HepG2 (cell line): ENCODE measurements around the gene CSE1L. TPM values are rescaled to one million over a fixed set of nuclear protein-coding genes. Genes with fewer than 3 reads are reported as not detected.

Source experiments
- CBX1 ChIP-seq: IDR thresholded peaks from one replicate; pipeline ENCODE4 v1.6.1; 2016; ENCODE audit warnings: antibody characterized with exemption, low read depth
- EHMT2 ChIP-seq: fragments of 200-600 bp; sonication (generic); IDR thresholded peaks from 2 replicates; pipeline ENCODE4 v1.7.0; 2017; ENCODE audit warnings: antibody characterized with exemption, low read depth, low read length, borderline replicate concordance
- ETV5 ChIP-seq: IDR thresholded peaks from 2 replicates; pipeline ENCODE4 v1.6.1; 2018; ENCODE audit warnings: missing biosample characterization, missing genetic modification reagents, inconsistent platforms, borderline replicate concordance
- ETV6 ChIP-seq: sonication (generic); formaldehyde crosslinking; conservative IDR thresholded peaks from 2 replicates; pipeline ENCODE4 v1.4.0; 2020; ENCODE audit warnings: missing genetic modification reagents
- GFI1 ChIP-seq: sonication (generic); formaldehyde crosslinking; IDR thresholded peaks from 2 replicates; pipeline ENCODE4 v1.5.0; 2020; ENCODE audit warnings: missing genetic modification reagents, mild to moderate bottlenecking, borderline replicate concordance
- GTF2F1 ChIP-seq: fragments of 150-350 bp; IDR thresholded peaks from 2 replicates; pipeline ENCODE4 v1.6.1; 2014; ENCODE audit warnings: low read length
- HMG20A ChIP-seq: IDR thresholded peaks from 2 replicates; pipeline ENCODE4 v1.6.1; 2016; ENCODE audit warnings: borderline replicate concordance
- HNF4A ChIP-seq: sonication (generic); formaldehyde crosslinking; IDR thresholded peaks from 2 replicates; pipeline ENCODE4 v1.4.0; 2020; ENCODE audit warnings: missing genetic modification reagents
- KLF12 ChIP-seq: sonication (generic); formaldehyde crosslinking; IDR thresholded peaks from 2 replicates; pipeline ENCODE4 v1.4.0; 2020; ENCODE audit warnings: missing genetic modification reagents, borderline replicate concordance
- NFRKB ChIP-seq: fragments of 450-650 bp; IDR thresholded peaks from 2 replicates; pipeline ENCODE4 v1.6.1; 2017
- NONO ChIP-seq, 2 experiments: fragments of 450-650 bp in 1 of 2; sonication (generic) in 1 of 2; formaldehyde crosslinking in 1 of 2; IDR thresholded peaks in 1 of 2; conservative IDR thresholded peaks in 1 of 2; 2 replicates each; pipeline versions ENCODE4 v1.6.1 to v1.8.0; 2017 to 2022; ENCODE audit warnings: mild to moderate bottlenecking in 1 of 2, missing genetic modification reagents in 1 of 2, moderate library complexity in 1 of 2
- SMC3 ChIP-seq: IDR thresholded peaks from 2 replicates; pipeline ENCODE4 v1.6.1; 2011; ENCODE audit warnings: low read length, improper control_type of control experiment
- U2AF2 ChIP-seq: fragments of 200-400 bp; formaldehyde crosslinking; IDR thresholded peaks from 2 replicates; pipeline ENCODE4 v1.6.1; 2017; ENCODE audit warnings: low read depth, mild to moderate bottlenecking, low read length
- ZNF296 ChIP-seq: sonication (generic); formaldehyde crosslinking; conservative IDR thresholded peaks from 2 replicates; pipeline ENCODE4 v1.5.0; 2020; ENCODE audit warnings: mild to moderate bottlenecking, missing genetic modification reagents
- ZNF354B ChIP-seq: sonication (generic); formaldehyde crosslinking; IDR thresholded peaks from 2 replicates; pipeline ENCODE4 v1.8.0; 2022; ENCODE audit warnings: mild to moderate bottlenecking, missing genetic modification reagents
- ZNF468 ChIP-seq: sonication (generic); formaldehyde crosslinking; IDR thresholded peaks from 2 replicates; pipeline ENCODE4 v1.8.0; 2022; ENCODE audit warnings: mild to moderate bottlenecking, moderate library complexity, missing genetic modification reagents
- ZNF782 ChIP-seq: sonication (generic); formaldehyde crosslinking; IDR thresholded peaks from 2 replicates; pipeline ENCODE4 v1.4.0; 2020; ENCODE audit warnings: missing genetic modification reagents, mild to moderate bottlenecking, borderline replicate concordance
- polyA plus RNA-seq, 8 experiments: library from polyadenylated mRNA; depleted of rRNA in 3 of 8; stranded (reverse) in 7 of 8; unstranded in 1 of 8; fragments of >200 nt; fragmentation: Illumina TruSeq in 4 of 8; extraction: Trizol in 4 of 8; gene quantifications; 2 replicates each; pipeline versions ENCODE4 v1.2.1 to v1.2.3, GENCODE V29; 2011 to 2016; ENCODE audit warnings: low read depth in 4 of 8, missing spikeins in 1 of 8, mixed read lengths in 1 of 8; ENCODE audit not compliant: insufficient read depth in 1 of 8
- total RNA-seq, 5 experiments: library from RNA; depleted of rRNA; stranded (reverse); fragments of >200 nt; fragmentation: Illumina TruSeq; extraction: Trizol; gene quantifications; 2 replicates each; pipeline ENCODE4 v1.2.3, GENCODE V29; 2016; ENCODE audit warnings: low read depth in 1 of 5
- TF ChIP-seq, protein P1 (sequence below): IDR thresholded peaks from 2 replicates; pipeline ENCODE4 v1.6.1; 2016; ENCODE audit warnings: low read depth
- TF ChIP-seq, protein P2 (sequence below): sonication (generic); formaldehyde crosslinking; IDR thresholded peaks from 2 replicates; pipeline ENCODE4 v1.9.0; 2021; ENCODE audit warnings: missing genetic modification reagents, borderline replicate concordance
- TF ChIP-seq, protein P3 (sequence below): IDR thresholded peaks from 2 replicates; pipeline ENCODE4 v1.6.1; 2012; ENCODE audit warnings: low read length, improper control_type of control experiment
- TF ChIP-seq, protein P4 (sequence below): IDR thresholded peaks from 2 replicates; pipeline ENCODE4 v1.6.1; 2016; ENCODE audit warnings: missing compliant biosample characterization, missing genetic modification reagents, borderline replicate concordance

Gene CSE1L
- total and polyA plus RNA-seq, 2 of the 13 experiments (the other 11 are each of a cell fraction or from before 2014, with no cell fraction given) = 56.9 to 258 TPM

DNA sequence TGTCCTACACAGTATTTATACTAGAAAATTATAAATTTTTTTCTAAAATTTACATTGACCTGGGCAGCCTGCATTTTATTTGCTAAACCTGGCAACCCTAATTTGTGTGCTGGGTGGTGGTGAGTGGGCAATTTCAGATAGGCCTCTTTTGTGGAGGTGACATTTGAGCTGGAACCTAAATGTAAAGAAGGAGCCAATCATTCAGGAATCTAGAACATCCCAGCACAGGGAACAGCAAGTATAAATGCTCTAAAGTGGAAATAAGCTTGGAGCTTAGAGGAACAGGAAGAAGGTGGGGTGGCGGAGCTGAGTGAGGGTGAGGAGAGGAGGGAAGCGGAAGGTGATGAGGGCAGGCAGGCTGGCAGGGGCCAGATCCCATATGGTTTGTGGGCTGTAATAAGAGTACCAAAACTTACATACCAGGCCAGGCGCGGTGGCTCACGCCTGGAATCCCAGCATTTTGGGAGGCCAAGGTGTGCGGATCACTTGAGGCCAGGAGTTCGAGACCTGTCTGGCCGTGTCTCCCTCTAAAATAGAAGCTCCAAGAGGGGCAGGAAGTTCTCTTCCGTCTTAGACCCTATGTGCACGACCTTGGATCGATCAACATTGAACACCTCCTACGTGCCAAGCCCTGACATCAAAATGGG, 549 bp upstream of the CSE1L start (continued):
- no peak for TF ChIP-seq NONO (IDR thresholded peaks at IDR 0.05)
- TF ChIP-seq NONO (CRISPR knock-in tag; conservative IDR thresholded peaks at IDR 0.05) = 0 out of 2 replicates have a peak, but pooled peaks have one; percentile 28
- TF ChIP-seq SMC3 = 0 out of 2 replicates have a peak, but pooled peaks have one; percentile 14
- peak; percentile 26; the same call in 1 of the 2 replicates for TF ChIP-seq ZNF296 (CRISPR knock-in tag)
- TF ChIP-seq ETV5 = 0 out of 2 replicates have a peak, but pooled peaks have one; percentile 9
- TF ChIP-seq ZNF354B = peak; percentile 82; the same call in 1 of the 2 replicates
- TF ChIP-seq, protein P1, sequence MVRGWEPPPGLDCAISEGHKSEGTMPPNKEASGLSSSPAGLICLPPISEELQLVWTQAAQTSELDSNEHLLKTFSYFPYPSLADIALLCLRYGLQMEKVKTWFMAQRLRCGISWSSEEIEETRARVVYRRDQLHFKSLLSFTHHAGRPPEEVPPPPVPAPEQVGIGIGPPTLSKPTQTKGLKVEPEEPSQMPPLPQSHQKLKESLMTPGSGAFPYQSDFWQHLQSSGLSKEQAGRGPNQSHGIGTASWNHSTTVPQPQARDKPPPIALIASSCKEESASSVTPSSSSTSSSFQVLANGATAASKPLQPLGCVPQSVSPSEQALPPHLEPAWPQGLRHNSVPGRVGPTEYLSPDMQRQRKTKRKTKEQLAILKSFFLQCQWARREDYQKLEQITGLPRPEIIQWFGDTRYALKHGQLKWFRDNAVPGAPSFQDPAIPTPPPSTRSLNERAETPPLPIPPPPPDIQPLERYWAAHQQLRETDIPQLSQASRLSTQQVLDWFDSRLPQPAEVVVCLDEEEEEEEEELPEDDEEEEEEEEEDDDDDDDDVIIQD (CRISPR knock-in tag) = no peak
- TF ChIP-seq HNF4A (CRISPR knock-in tag) = peak; percentile 38; the same call in 1 of the 2 replicates
- TF ChIP-seq GTF2F1 = no peak
- peak; percentile 79 for TF ChIP-seq GFI1 (CRISPR knock-in tag)
- no peak for TF ChIP-seq ETV6 (CRISPR knock-in tag)
- no peak for TF ChIP-seq ZNF468 (CRISPR knock-in tag)
- TF ChIP-seq, protein P2, sequence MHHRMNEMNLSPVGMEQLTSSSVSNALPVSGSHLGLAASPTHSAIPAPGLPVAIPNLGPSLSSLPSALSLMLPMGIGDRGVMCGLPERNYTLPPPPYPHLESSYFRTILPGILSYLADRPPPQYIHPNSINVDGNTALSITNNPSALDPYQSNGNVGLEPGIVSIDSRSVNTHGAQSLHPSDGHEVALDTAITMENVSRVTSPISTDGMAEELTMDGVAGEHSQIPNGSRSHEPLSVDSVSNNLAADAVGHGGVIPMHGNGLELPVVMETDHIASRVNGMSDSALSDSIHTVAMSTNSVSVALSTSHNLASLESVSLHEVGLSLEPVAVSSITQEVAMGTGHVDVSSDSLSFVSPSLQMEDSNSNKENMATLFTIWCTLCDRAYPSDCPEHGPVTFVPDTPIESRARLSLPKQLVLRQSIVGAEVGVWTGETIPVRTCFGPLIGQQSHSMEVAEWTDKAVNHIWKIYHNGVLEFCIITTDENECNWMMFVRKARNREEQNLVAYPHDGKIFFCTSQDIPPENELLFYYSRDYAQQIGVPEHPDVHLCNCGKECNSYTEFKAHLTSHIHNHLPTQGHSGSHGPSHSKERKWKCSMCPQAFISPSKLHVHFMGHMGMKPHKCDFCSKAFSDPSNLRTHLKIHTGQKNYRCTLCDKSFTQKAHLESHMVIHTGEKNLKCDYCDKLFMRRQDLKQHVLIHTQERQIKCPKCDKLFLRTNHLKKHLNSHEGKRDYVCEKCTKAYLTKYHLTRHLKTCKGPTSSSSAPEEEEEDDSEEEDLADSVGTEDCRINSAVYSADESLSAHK = 0 out of 2 replicates have a peak, but pooled peaks have one; percentile 33
- peak; percentile 64; the same call in 1 of the 2 replicates for TF ChIP-seq EHMT2
- TF ChIP-seq U2AF2 = 0 out of 2 replicates have a peak, but pooled peaks have one; percentile 17
- no peak for TF ChIP-seq KLF12 (CRISPR knock-in tag)
- peak; percentile 25; the same call in 1 of the 2 replicates for TF ChIP-seq ZNF782 (CRISPR knock-in tag)
- no peak for TF ChIP-seq NFRKB
- TF ChIP-seq, protein P3, sequence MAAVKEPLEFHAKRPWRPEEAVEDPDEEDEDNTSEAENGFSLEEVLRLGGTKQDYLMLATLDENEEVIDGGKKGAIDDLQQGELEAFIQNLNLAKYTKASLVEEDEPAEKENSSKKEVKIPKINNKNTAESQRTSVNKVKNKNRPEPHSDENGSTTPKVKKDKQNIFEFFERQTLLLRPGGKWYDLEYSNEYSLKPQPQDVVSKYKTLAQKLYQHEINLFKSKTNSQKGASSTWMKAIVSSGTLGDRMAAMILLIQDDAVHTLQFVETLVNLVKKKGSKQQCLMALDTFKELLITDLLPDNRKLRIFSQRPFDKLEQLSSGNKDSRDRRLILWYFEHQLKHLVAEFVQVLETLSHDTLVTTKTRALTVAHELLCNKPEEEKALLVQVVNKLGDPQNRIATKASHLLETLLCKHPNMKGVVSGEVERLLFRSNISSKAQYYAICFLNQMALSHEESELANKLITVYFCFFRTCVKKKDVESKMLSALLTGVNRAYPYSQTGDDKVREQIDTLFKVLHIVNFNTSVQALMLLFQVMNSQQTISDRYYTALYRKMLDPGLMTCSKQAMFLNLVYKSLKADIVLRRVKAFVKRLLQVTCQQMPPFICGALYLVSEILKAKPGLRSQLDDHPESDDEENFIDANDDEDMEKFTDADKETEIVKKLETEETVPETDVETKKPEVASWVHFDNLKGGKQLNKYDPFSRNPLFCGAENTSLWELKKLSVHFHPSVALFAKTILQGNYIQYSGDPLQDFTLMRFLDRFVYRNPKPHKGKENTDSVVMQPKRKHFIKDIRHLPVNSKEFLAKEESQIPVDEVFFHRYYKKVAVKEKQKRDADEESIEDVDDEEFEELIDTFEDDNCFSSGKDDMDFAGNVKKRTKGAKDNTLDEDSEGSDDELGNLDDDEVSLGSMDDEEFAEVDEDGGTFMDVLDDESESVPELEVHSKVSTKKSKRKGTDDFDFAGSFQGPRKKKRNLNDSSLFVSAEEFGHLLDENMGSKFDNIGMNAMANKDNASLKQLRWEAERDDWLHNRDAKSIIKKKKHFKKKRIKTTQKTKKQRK = no peak
- TF ChIP-seq, protein P4, sequence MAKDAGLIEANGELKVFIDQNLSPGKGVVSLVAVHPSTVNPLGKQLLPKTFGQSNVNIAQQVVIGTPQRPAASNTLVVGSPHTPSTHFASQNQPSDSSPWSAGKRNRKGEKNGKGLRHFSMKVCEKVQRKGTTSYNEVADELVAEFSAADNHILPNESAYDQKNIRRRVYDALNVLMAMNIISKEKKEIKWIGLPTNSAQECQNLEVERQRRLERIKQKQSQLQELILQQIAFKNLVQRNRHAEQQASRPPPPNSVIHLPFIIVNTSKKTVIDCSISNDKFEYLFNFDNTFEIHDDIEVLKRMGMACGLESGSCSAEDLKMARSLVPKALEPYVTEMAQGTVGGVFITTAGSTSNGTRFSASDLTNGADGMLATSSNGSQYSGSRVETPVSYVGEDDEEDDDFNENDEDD (CRISPR knock-in tag) = no peak; the same call in 1 of the 2 replicates
- TF ChIP-seq HMG20A (CRISPR knock-in tag) = no peak
- no peak for TF ChIP-seq CBX1
